ENCODE data around the gene CXCL6.

GRCh38 chr4:73831569-73831968, 4.9 kb upstream of the CXCL6 start:
- no peak for TF ChIP-seq CTCF (IDR thresholded peaks at IDR 0.05)
- no peak for TF ChIP-seq POLR2A (IDR thresholded peaks at IDR 0.05)
